ENCODE results near the gene ILKAP. TPM values are rescaled to one million over a fixed set of nuclear protein-coding genes. Genes with fewer than 3 reads are reported as not detected.

Gene ILKAP
- total RNA-seq, 1 donor from 2014 or later: 62.6 TPM

GRCh38 chr2:238122287-238123217 lies 80.9 kb downstream of the ILKAP start:
- Histone ChIP-seq H3K9me3 (no peaks in the 10 kb centered on the region), H3K27me3 (no peaks in the 10 kb centered on the region), H3K36me3 (no peaks in the 10 kb centered on the region), H3K27ac (no peak overlapping the region), H3K4me3 (no peak overlapping the region), H3K4me1 (peaks cover 6% of the 10 kb centered on the region)
- intact Hi-C loops (cut with DNase I): no loop called here
- TF ChIP-seq POLR2AphosphoS5 (IDR thresholded peaks at IDR 0.05; ENCODE audit: insufficient read depth in 1 of 2, low read depth in 1 of 2) (no peak), CTCF (IDR thresholded peaks at IDR 0.05) (no peak), POLR2A (IDR thresholded peaks at IDR 0.05) (no peak)
- DNase-seq (ENCODE audit: extremely low spot score in 2 of 2): no peak

GRCh38 chr2:238121511-238122286 lies 81.8 kb downstream of the ILKAP start:
- no peak overlapping the region for H3K4me3 ChIP-seq
- no peaks in the 10 kb centered on the region for H3K36me3 ChIP-seq
- intact Hi-C loops (cut with DNase I): no loop called here
- DNase-seq (ENCODE audit: extremely low spot score in 2 of 2): no peak
- no peak overlapping the region for H3K27ac ChIP-seq
- no peaks in the 10 kb centered on the region for H3K27me3 ChIP-seq
- no peaks in the 10 kb centered on the region for H3K9me3 ChIP-seq
- H3K4me1 ChIP-seq: no peaks in the 10 kb centered on the region
- TF ChIP-seq POLR2A (IDR thresholded peaks at IDR 0.05): no peak
- TF ChIP-seq POLR2AphosphoS5 (IDR thresholded peaks at IDR 0.05; ENCODE audit: insufficient read depth in 1 of 2, low read depth in 1 of 2): no peak
- TF ChIP-seq CTCF (IDR thresholded peaks at IDR 0.05): no peak

- no peak for TF ChIP-seq POLR2A (IDR thresholded peaks at IDR 0.05)
- no peak for TF ChIP-seq POLR2AphosphoS5 (IDR thresholded peaks at IDR 0.05; ENCODE audit: insufficient read depth in 1 of 2, low read depth in 1 of 2)
- no peak for TF ChIP-seq CTCF (IDR thresholded peaks at IDR 0.05)
- DNase-seq (ENCODE audit: extremely low spot score in 2 of 2): no peak
- H3K9me3 ChIP-seq: no peaks in the 10 kb centered on the region
- no peaks in the 10 kb centered on the region for H3K36me3 ChIP-seq
- H3K27ac ChIP-seq: no peak overlapping the region
- H3K4me3 ChIP-seq: no peak overlapping the region
- intact Hi-C loops (cut with DNase I): no loop called here
- no peaks in the 10 kb centered on the region for H3K27me3 ChIP-seq
- no peaks in the 10 kb centered on the region for H3K4me1 ChIP-seq
Measured at GRCh38 chr2:238120463-238121298, 82.8 kb downstream of the ILKAP start.

Other genes starting within 250 kb of the ILKAP start
- 57.0 TPM for gene UBE2F, start 236.7 kb downstream of the ILKAP start, total RNA-seq
- 13.5 TPM for gene SCLY, start 142.7 kb downstream of the ILKAP start, total RNA-seq
- gene ESPNL, start 103.4 kb downstream of the ILKAP start, total RNA-seq: 0.74 TPM
- gene KLHL30, start 65.0 kb downstream of the ILKAP start, total RNA-seq: 0.25 TPM
- not detected for gene ERFE, start 44.7 kb downstream of the ILKAP start, total RNA-seq
- gene HES6, start 36.3 kb upstream of the ILKAP start, total RNA-seq: 8.6 TPM
- gene PER2, start 84.9 kb upstream of the ILKAP start, total RNA-seq: 21.1 TPM
- 10.3 TPM for gene TRAF3IP1, start 116.8 kb upstream of the ILKAP start, total RNA-seq
- gene ASB1, start 223.2 kb upstream of the ILKAP start, total RNA-seq: 16.7 TPM